A673 (cell line): ENCODE measurements around the gene TWIST1. TPM values are rescaled to one million over a fixed set of nuclear protein-coding genes. Genes with fewer than 3 reads are reported as not detected.

Experiments used
- BruUV-seq: library from RNA; stranded (reverse); fragments of 400-500 nt; replicated peaks from 2 replicates; lab custom pipeline; 2021; lab: Mats Ljungman, UMichigan
- CTCF ChIA-PET: fragments of 300-600 bp; sonication (Branson Sonifier 250); formaldehyde crosslinking; loops from one replicate; lab custom pipeline; 2022; ENCODE audit warnings: antibody characterized with exemption; lab: Charles Lee
- POLR2A ChIA-PET: fragments of 300-600 bp; sonication (Branson Sonifier 250); formaldehyde crosslinking; loops from one replicate; lab custom pipeline; 2022; ENCODE audit warnings: antibody characterized with exemption; ENCODE audit not compliant: low non-redundant PET; lab: Charles Lee
- DNase-seq: peaks from one replicate; pipeline ENCODE4 v3.0.0-alpha.2; 2015; ENCODE audit warnings: low spot score
- H3K27ac ChIP-seq: fragments of 200-600 bp; sonication (generic); 2 replicates; pipeline ENCODE4 v1.5.1; 2016; ENCODE audit warnings: mixed run types, low read depth, mild to moderate bottlenecking, mixed read lengths, antibody characterized with exemption, low read length; ENCODE audit not compliant: poor library complexity, severe bottlenecking
- H3K27me3 ChIP-seq: fragments of 200-600 bp; sonication (generic); replicated peaks from 2 replicates; pipeline ENCODE4 v1.6.1; 2017; ENCODE audit warnings: mixed run types, low read depth, mild to moderate bottlenecking, mixed read lengths, antibody characterized with exemption, low read length; ENCODE audit not compliant: insufficient read depth, poor library complexity
- H3K36me3 ChIP-seq: fragments of 200-600 bp; sonication (generic); 2 replicates; pipeline ENCODE4 v1.6.1; 2016; ENCODE audit warnings: mixed run types, mild to moderate bottlenecking, mixed read lengths, antibody characterized with exemption, low read length; ENCODE audit not compliant: insufficient read depth, poor library complexity, severe bottlenecking
- H3K4me1 ChIP-seq: fragments of 200-600 bp; sonication (generic); 2 replicates; pipeline ENCODE4 v1.6.1; 2017; ENCODE audit warnings: mixed run types, mild to moderate bottlenecking, mixed read lengths, antibody characterized with exemption, low read length; ENCODE audit not compliant: insufficient read depth, poor library complexity, severe bottlenecking
- H3K4me3 ChIP-seq: fragments of 200-600 bp; sonication (generic); 2 replicates; pipeline ENCODE4 v1.5.1; 2016; ENCODE audit warnings: low read depth, mixed run types, mild to moderate bottlenecking, mixed read lengths, low read length; ENCODE audit not compliant: poor library complexity, severe bottlenecking
- H3K9me3 ChIP-seq: fragments of 200-600 bp; sonication (generic); 2 replicates; pipeline ENCODE4 v1.6.1; 2016; ENCODE audit warnings: mixed run types, low read depth, mild to moderate bottlenecking, mixed read lengths, antibody characterized with exemption, low read length; ENCODE audit not compliant: poor library complexity, severe bottlenecking
- EZH2 ChIP-seq: fragments of 200-600 bp; sonication (generic); IDR thresholded peaks from 2 replicates; pipeline ENCODE4 v1.6.1; 2017; ENCODE audit warnings: borderline replicate concordance, low read depth, mild to moderate bottlenecking, mixed read lengths, antibody characterized with exemption, low read length; ENCODE audit not compliant: poor library complexity, severe bottlenecking
- intact Hi-C: fragments of 100-400 bp; cut with micrococcal nuclease; formaldehyde crosslinking; loops from one replicate; pipeline ENCODE4 v1.10.0; 2022; ENCODE audit not compliant: unreplicated experiment
- total RNA-seq: library from RNA; stranded (reverse); gene quantifications from 2 replicates; pipeline ENCODE4 v1.2.3, GENCODE V29; 2021
- TF ChIP-seq, protein P1 (sequence below): fragments of 300-800, 200-600 bp; sonication (generic); conservative IDR thresholded peaks from 2 replicates; pipeline ENCODE4 v1.5.1; 2017; ENCODE audit warnings: low read depth, mild to moderate bottlenecking, antibody characterized with exemption, low read length, moderate library complexity, mixed read lengths

The TWIST1 gene
- total RNA-seq, 1 experiment from 2014 or later, result 41.6 TPM

GRCh38 chr7:19091550-19092200 is 25.8 kb downstream of the TWIST1 start:
- Histone ChIP-seq H3K36me3 (no peaks in the 10 kb centered on the region), H3K9me3 (no peaks in the 10 kb centered on the region), H3K4me1 (peaks cover 19% of the 10 kb centered on the region), H3K4me3 (no peak overlapping the region), H3K27me3 (no peaks in the 10 kb centered on the region), H3K27ac (no peak overlapping the region)
- DNase-seq, result no peak
- no TSS peak for BruUV-seq
- TF ChIP-seq EZH2, result no peak
- ChIA-PET CTCF (no interaction called here), POLR2A (no interaction called here)
- intact Hi-C loops, result no loop called here

GRCh38 chr7:19090526-19090925 is 26.9 kb downstream of the TWIST1 start:
- Histone ChIP-seq H3K27ac (no peak overlapping the region), H3K36me3 (no peaks in the 10 kb centered on the region), H3K4me1 (peaks cover 19% of the 10 kb centered on the region), H3K9me3 (no peaks in the 10 kb centered on the region), H3K4me3 (no peak overlapping the region), H3K27me3 (no peaks in the 10 kb centered on the region)
- POLR2A ChIA-PET, result no interaction called here
- no peak for DNase-seq
- BruUV-seq, result no TSS peak
- intact Hi-C loops, result no loop called here
- TF ChIP-seq EZH2, result no peak
- TF ChIP-seq, protein P1, sequence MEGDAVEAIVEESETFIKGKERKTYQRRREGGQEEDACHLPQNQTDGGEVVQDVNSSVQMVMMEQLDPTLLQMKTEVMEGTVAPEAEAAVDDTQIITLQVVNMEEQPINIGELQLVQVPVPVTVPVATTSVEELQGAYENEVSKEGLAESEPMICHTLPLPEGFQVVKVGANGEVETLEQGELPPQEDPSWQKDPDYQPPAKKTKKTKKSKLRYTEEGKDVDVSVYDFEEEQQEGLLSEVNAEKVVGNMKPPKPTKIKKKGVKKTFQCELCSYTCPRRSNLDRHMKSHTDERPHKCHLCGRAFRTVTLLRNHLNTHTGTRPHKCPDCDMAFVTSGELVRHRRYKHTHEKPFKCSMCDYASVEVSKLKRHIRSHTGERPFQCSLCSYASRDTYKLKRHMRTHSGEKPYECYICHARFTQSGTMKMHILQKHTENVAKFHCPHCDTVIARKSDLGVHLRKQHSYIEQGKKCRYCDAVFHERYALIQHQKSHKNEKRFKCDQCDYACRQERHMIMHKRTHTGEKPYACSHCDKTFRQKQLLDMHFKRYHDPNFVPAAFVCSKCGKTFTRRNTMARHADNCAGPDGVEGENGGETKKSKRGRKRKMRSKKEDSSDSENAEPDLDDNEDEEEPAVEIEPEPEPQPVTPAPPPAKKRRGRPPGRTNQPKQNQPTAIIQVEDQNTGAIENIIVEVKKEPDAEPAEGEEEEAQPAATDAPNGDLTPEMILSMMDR, result no peak
- CTCF ChIA-PET, result no interaction called here

GRCh38 chr7:19089797-19090196 is 27.6 kb downstream of the TWIST1 start:
- Histone ChIP-seq H3K27ac (no peak overlapping the region), H3K4me3 (no peak overlapping the region), H3K4me1 (peaks cover 15% of the 10 kb centered on the region), H3K36me3 (no peaks in the 10 kb centered on the region), H3K9me3 (no peaks in the 10 kb centered on the region), H3K27me3 (no peaks in the 10 kb centered on the region)
- no peak for DNase-seq
- POLR2A ChIA-PET, result no interaction called here
- CTCF ChIA-PET, result no interaction called here
- BruUV-seq, result no TSS peak
- intact Hi-C loops, result no loop called here
- TF ChIP-seq EZH2, result no peak
- TF ChIP-seq, protein P1, result no peak

DNA sequence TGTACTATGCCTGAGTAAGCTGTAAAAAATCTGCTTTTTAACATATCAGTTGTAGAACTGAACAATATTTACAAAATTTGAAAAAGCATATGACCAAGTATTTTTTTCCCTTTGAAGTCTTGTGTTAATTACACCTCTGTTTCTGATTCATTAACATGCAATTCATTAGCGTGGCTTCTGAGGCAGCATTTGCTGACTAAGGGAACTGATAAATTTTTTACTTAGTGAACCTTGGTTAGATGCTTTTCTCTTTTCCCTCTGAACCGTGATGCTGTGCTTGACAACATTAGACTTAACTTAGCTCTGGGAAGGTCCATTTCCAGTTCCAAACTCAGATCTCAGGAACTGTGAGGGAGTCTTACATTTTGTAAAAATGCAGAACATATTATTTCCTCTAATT is 28.1 kb downstream of the TWIST1 start:
- Histone ChIP-seq H3K27ac (no peak overlapping the region), H3K27me3 (no peaks in the 10 kb centered on the region), H3K9me3 (no peaks in the 10 kb centered on the region), H3K4me1 (peaks cover 10% of the 10 kb centered on the region), H3K4me3 (no peak overlapping the region), H3K36me3 (no peaks in the 10 kb centered on the region)
- ChIA-PET POLR2A (no interaction called here), CTCF (no interaction called here)
- intact Hi-C loops, result no loop called here
- BruUV-seq, result no TSS peak
- TF ChIP-seq, protein P1, result no peak
- no peak for TF ChIP-seq EZH2
- no peak for DNase-seq
